Mesothelial cell of epicardium (in vitro differentiated cells): ENCODE data around the gene RSBN1. TPM values are rescaled to one million over a fixed set of nuclear protein-coding genes. Genes with fewer than 3 reads are reported as not detected.

Source experiments
- DNase-seq, 2 experiments: peaks; one replicate each; pipeline ENCODE4 v3.0.0; 2021; ENCODE audit warnings: low spot score in 2 of 2; ENCODE audit not compliant: unreplicated experiment in 2 of 2
- H3K27ac Mint-ChIP-seq: 2 replicates; pipeline ENCODE4 v1.8.0; 2021; ENCODE audit warnings: mixed read lengths
- H3K27me3 Mint-ChIP-seq: 2 replicates; pipeline ENCODE4 v1.8.0; 2021; ENCODE audit warnings: low read depth, mixed read lengths
- H3K36me3 Mint-ChIP-seq: 2 replicates; pipeline ENCODE4 v1.8.0; 2021; ENCODE audit warnings: mixed read lengths
- H3K4me1 Mint-ChIP-seq: 2 replicates; pipeline ENCODE4 v1.8.0; 2021; ENCODE audit warnings: mixed read lengths
- H3K4me3 Mint-ChIP-seq: 2 replicates; pipeline ENCODE4 v1.8.0; 2021; ENCODE audit warnings: mild to moderate bottlenecking, moderate library complexity, mixed read lengths
- H3K9me3 Mint-ChIP-seq: 2 replicates; pipeline ENCODE4 v1.8.0; 2021; ENCODE audit warnings: mixed read lengths
- CTCF ChIP-seq: fragments of 200-600 bp; sonication (generic); IDR thresholded peaks from one replicate; pipeline ENCODE4 v1.5.0; 2021; ENCODE audit warnings: antibody characterized with exemption; ENCODE audit not compliant: unreplicated experiment
- total RNA-seq: library from RNA; stranded (reverse); gene quantifications from 3 replicates; pipeline ENCODE4 v1.2.1, GENCODE V29; 2021

RSBN1 gene
- total RNA-seq, 1 donor from 2014 or later: 23.7 TPM

- Mint-ChIP-seq H3K27ac (no peak overlapping the region), H3K27me3 (no peaks in the 10 kb centered on the region), H3K36me3 (no peaks in the 10 kb centered on the region), H3K4me1 (no peaks in the 10 kb centered on the region), H3K9me3 (peaks cover 20% of the 10 kb centered on the region), H3K4me3 (no peak overlapping the region)
- DNase-seq: no peak
- TF ChIP-seq CTCF: no peak
These were observed 38.0 kb upstream of the RSBN1 start for GRCh38 chr1:113850127-113850796.

GRCh38 chr1:113849072-113849471, 36.8 kb upstream of the RSBN1 start:
- H3K9me3 Mint-ChIP-seq: peaks cover 20% of the 10 kb centered on the region
- no peaks in the 10 kb centered on the region for H3K36me3 Mint-ChIP-seq

GRCh38 chr1:113846391-113847035, 34.2 kb upstream of the RSBN1 start:
- TF ChIP-seq CTCF: no peak
- no peaks in the 10 kb centered on the region for H3K4me1 Mint-ChIP-seq
- no peaks in the 10 kb centered on the region for H3K36me3 Mint-ChIP-seq
- H3K9me3 Mint-ChIP-seq: peaks cover 20% of the 10 kb centered on the region
- no peak overlapping the region for H3K4me3 Mint-ChIP-seq
- DNase-seq: no peak
- H3K27ac Mint-ChIP-seq: no peak overlapping the region
- H3K27me3 Mint-ChIP-seq: no peaks in the 10 kb centered on the region

More at GRCh38 chr1:113849072-113849471, 36.8 kb upstream of the RSBN1 start:
- no peaks in the 10 kb centered on the region for H3K4me1 Mint-ChIP-seq
- H3K27ac Mint-ChIP-seq: no peak overlapping the region
- H3K27me3 Mint-ChIP-seq: no peaks in the 10 kb centered on the region
- no peak for TF ChIP-seq CTCF
- no peak for DNase-seq
- no peak overlapping the region for H3K4me3 Mint-ChIP-seq

- TF ChIP-seq CTCF: no peak
- Mint-ChIP-seq H3K4me3 (no peak overlapping the region), H3K4me1 (no peaks in the 10 kb centered on the region), H3K9me3 (peaks cover 8% of the 10 kb centered on the region), H3K36me3 (no peaks in the 10 kb centered on the region), H3K27me3 (peaks cover 12% of the 10 kb centered on the region), H3K27ac (no peak overlapping the region)
- no peak for DNase-seq
These were observed 24.3 kb upstream of the RSBN1 start for GRCh38 chr1:113836534-113836933.

GRCh38 chr1:113835686-113836290, 23.5 kb upstream of the RSBN1 start:
- TF ChIP-seq CTCF: peak; percentile 89
- DNase-seq: no peak
- Mint-ChIP-seq H3K27ac (no peak overlapping the region), H3K4me3 (no peak overlapping the region), H3K36me3 (no peaks in the 10 kb centered on the region), H3K4me1 (no peaks in the 10 kb centered on the region), H3K9me3 (peaks cover 4% of the 10 kb centered on the region), H3K27me3 (peaks cover 17% of the 10 kb centered on the region)
